Mesenchymal stem cell (in vitro differentiated cells and primary cell): ENCODE results near the gene CHCHD3.
"Not testable (repeated sequence)": the region's sequence is repeated elsewhere in the genome, so short reads cannot be mapped to it uniquely, and the experiment has no call there.

ENCODE experiments used
- DNase-seq: peaks from one replicate; pipeline ENCODE4 v3.0.0-alpha.2; 2013
- H2AFZ ChIP-seq: one replicate; pipeline ENCODE4 v1.6.1; 2013; ENCODE audit warnings: low read depth, mild to moderate bottlenecking, control low read depth, inconsistent platforms, low read length, moderate library complexity
- H2AK5ac ChIP-seq: 2 replicates; pipeline ENCODE4 v1.6.1; 2013; ENCODE audit warnings: low read length, moderate library complexity, mild to moderate bottlenecking, inconsistent platforms; ENCODE audit not compliant: severe bottlenecking
- H2BK120ac ChIP-seq: one replicate; pipeline ENCODE4 v1.6.1; 2013; ENCODE audit warnings: low read depth, mild to moderate bottlenecking, inconsistent platforms, low read length, moderate library complexity
- H2BK12ac ChIP-seq, 2 experiments: one replicate each; pipeline ENCODE4 v1.6.1; 2013; ENCODE audit warnings: inconsistent platforms in 2 of 2, low read length in 2 of 2, mild to moderate bottlenecking in 2 of 2, moderate library complexity in 2 of 2, control low read depth in 1 of 2
- H2BK15ac ChIP-seq: one replicate; pipeline ENCODE4 v1.6.1; 2013; ENCODE audit warnings: mild to moderate bottlenecking, low read depth, inconsistent platforms; ENCODE audit not compliant: poor library complexity, severe bottlenecking
- H2BK5ac ChIP-seq: 2 replicates; pipeline ENCODE4 v1.6.1; 2013; ENCODE audit warnings: low read depth, mild to moderate bottlenecking, low read length, control low read depth, inconsistent platforms; ENCODE audit not compliant: poor library complexity, severe bottlenecking
- H3K14ac ChIP-seq, 2 experiments: one replicate each; pipeline ENCODE4 v1.6.1; 2013; ENCODE audit warnings: inconsistent platforms in 2 of 2, low read length in 2 of 2, control low read depth in 1 of 2, mild to moderate bottlenecking in 1 of 2, moderate library complexity in 1 of 2
- H3K18ac ChIP-seq, 2 experiments: one replicate each; pipeline ENCODE4 v1.6.1; 2013; ENCODE audit warnings: inconsistent platforms in 2 of 2, low read length in 2 of 2, control low read depth in 1 of 2, low read depth in 1 of 2, mild to moderate bottlenecking in 1 of 2
- H3K23ac ChIP-seq, 2 experiments: one replicate each; pipeline ENCODE4 v1.6.1; 2013; ENCODE audit warnings: inconsistent platforms in 2 of 2, low read length in 2 of 2, mild to moderate bottlenecking in 2 of 2, moderate library complexity in 2 of 2, control low read depth in 1 of 2
- H3K27ac ChIP-seq: 2 replicates; pipeline ENCODE4 v1.5.1; 2013; ENCODE audit warnings: mild to moderate bottlenecking, moderate library complexity, low read length, control low read depth, inconsistent platforms; ENCODE audit not compliant: poor library complexity, severe bottlenecking
- H3K27me3 ChIP-seq, 2 experiments: 2 replicates each; pipeline versions ENCODE4 v1.6.1 to v1.7.0; 2013; ENCODE audit warnings: low read length in 2 of 2, mild to moderate bottlenecking in 2 of 2, moderate library complexity in 2 of 2, control low read depth in 1 of 2, inconsistent platforms in 1 of 2; ENCODE audit not compliant: control insufficient read depth in 1 of 2, insufficient read depth in 1 of 2
- H3K36me3 ChIP-seq, 2 experiments: 2 replicates each; pipeline versions ENCODE4 v1.6.1 to v1.7.0; 2013; ENCODE audit warnings: low read length in 2 of 2, control low read depth in 1 of 2, inconsistent platforms in 1 of 2, low read depth in 1 of 2, mild to moderate bottlenecking in 1 of 2; ENCODE audit not compliant: insufficient read depth in 2 of 2, control insufficient read depth in 1 of 2
- H3K4ac ChIP-seq, 2 experiments: one replicate each; pipeline ENCODE4 v1.6.1; 2013; ENCODE audit warnings: inconsistent platforms in 2 of 2, low read length in 2 of 2, mild to moderate bottlenecking in 2 of 2, moderate library complexity in 2 of 2, control low read depth in 1 of 2, low read depth in 1 of 2
- H3K4me1 ChIP-seq: 2 replicates; pipeline ENCODE4 v1.6.1; 2013; ENCODE audit warnings: low read depth, low read length, control low read depth; ENCODE audit not compliant: control insufficient read depth, insufficient read depth
- H3K4me2 ChIP-seq: 2 replicates; pipeline ENCODE4 v1.6.1; 2013; ENCODE audit warnings: low read length, mild to moderate bottlenecking, inconsistent platforms; ENCODE audit not compliant: poor library complexity, severe bottlenecking
- H3K4me3 ChIP-seq, 2 experiments: 2 replicates each; pipeline versions ENCODE4 v1.5.1 to v1.7.0; 2013; ENCODE audit warnings: low read length in 2 of 2, mild to moderate bottlenecking in 2 of 2, control low read depth in 1 of 2, low read depth in 1 of 2; ENCODE audit not compliant: insufficient read depth in 1 of 2
- H3K79me1 ChIP-seq: replicated peaks from 2 replicates; pipeline ENCODE4 v1.6.1; 2013; ENCODE audit warnings: mild to moderate bottlenecking, control low read depth, low read length, inconsistent platforms; ENCODE audit not compliant: poor library complexity, severe bottlenecking
- H3K9ac ChIP-seq: 2 replicates; pipeline ENCODE4 v1.7.0; 2013; ENCODE audit warnings: mild to moderate bottlenecking, low read length, moderate library complexity
- H3K9me3 ChIP-seq: 2 replicates; pipeline ENCODE4 v1.7.0; 2013; ENCODE audit warnings: mild to moderate bottlenecking, low read length; ENCODE audit not compliant: control insufficient read depth
- H4K8ac ChIP-seq: one replicate; pipeline ENCODE4 v1.6.1; 2013; ENCODE audit warnings: inconsistent platforms, mild to moderate bottlenecking, low read length, moderate library complexity
- H4K91ac ChIP-seq: one replicate; pipeline ENCODE4 v1.6.1; 2013; ENCODE audit warnings: mild to moderate bottlenecking, low read length, inconsistent platforms
- WGBS: methylation state at CpG from one replicate; pipeline ENCODE4 v1.1.7; 2013; ENCODE audit warnings: mixed read lengths; 5-methylcytosine and 5-hydroxymethylcytosine counted together

The CHCHD3 gene

GRCh38 chr7:132904209-132904608 is 177.7 kb downstream of the CHCHD3 start:
- H3K14ac ChIP-seq: no peak overlapping the region
- H3K4me1 ChIP-seq: no peaks in the 10 kb centered on the region
- no peak overlapping the region for H3K4me3 ChIP-seq
- no peak overlapping the region for H2BK12ac ChIP-seq
- H3K27ac ChIP-seq: no peak overlapping the region
- no peak overlapping the region for H2BK120ac ChIP-seq
- H4K91ac ChIP-seq: no peak overlapping the region
- H3K4ac ChIP-seq: no peak overlapping the region
- H3K79me1 ChIP-seq: peaks cover 12% of the 10 kb centered on the region
- H2AFZ ChIP-seq: no peak overlapping the region
- H3K9me3 ChIP-seq: no peaks in the 10 kb centered on the region
- H3K27me3 ChIP-seq: no peaks in the 10 kb centered on the region
- H3K23ac ChIP-seq: no peak overlapping the region
- H2BK15ac ChIP-seq: no peak overlapping the region
- no peak overlapping the region for H2AK5ac ChIP-seq
- no peak overlapping the region for H3K9ac ChIP-seq
- no peak overlapping the region for H3K18ac ChIP-seq
- H2BK5ac ChIP-seq: no peak overlapping the region
- no peaks in the 10 kb centered on the region for H3K36me3 ChIP-seq
- DNase-seq: no peak
- H3K4me2 ChIP-seq: no peak overlapping the region
- H4K8ac ChIP-seq: no peak overlapping the region

- not testable (repeated sequence) for H2AK5ac ChIP-seq, H2BK120ac ChIP-seq, H3K27ac ChIP-seq, H3K4me1 ChIP-seq, H3K9me3 ChIP-seq, DNase-seq, H3K27me3 ChIP-seq, H3K4me3 ChIP-seq, H2BK12ac ChIP-seq, H2AFZ ChIP-seq, H4K91ac ChIP-seq, H3K4ac ChIP-seq, H3K23ac ChIP-seq, H4K8ac ChIP-seq, H2BK5ac ChIP-seq, H3K18ac ChIP-seq, H3K36me3 ChIP-seq, H3K4me2 ChIP-seq, H2BK15ac ChIP-seq, H3K9ac ChIP-seq, H3K14ac ChIP-seq
- WGBS: 100% methylated on average over 1 of the region's 3 CpGs
- H3K79me1 ChIP-seq: peaks cover 11% of the 10 kb centered on the region
Observed at GRCh38 chr7:132902294-132902693, 179.6 kb downstream of the CHCHD3 start.

- Histone ChIP-seq H3K36me3 (no peaks in the 10 kb centered on the region), H3K27ac (no peak overlapping the region), H4K91ac (no peak overlapping the region), H3K4me3 (no peak overlapping the region), H3K23ac (no peak overlapping the region), H2BK15ac (no peak overlapping the region), H3K4me2 (no peak overlapping the region), H3K18ac (no peak overlapping the region), H3K14ac (no peak overlapping the region), H3K27me3 (no peaks in the 10 kb centered on the region), H2BK5ac (no peak overlapping the region), H3K4ac (no peak overlapping the region), H2BK120ac (no peak overlapping the region), H2AK5ac (no peak overlapping the region), H3K9ac (no peak overlapping the region), H3K9me3 (no peaks in the 10 kb centered on the region), H2BK12ac (no peak overlapping the region), H2AFZ (no peak overlapping the region), H3K79me1 (peaks cover 7% of the 10 kb centered on the region), H3K4me1 (no peaks in the 10 kb centered on the region), H4K8ac (no peak overlapping the region)
- WGBS: 81% methylated on average over 4 of the region's 4 CpGs
- DNase-seq: no peak
Observed at GRCh38 chr7:132901241-132901640, 180.6 kb downstream of the CHCHD3 start.

- Histone ChIP-seq H2BK15ac (no peak overlapping the region), H3K14ac (no peak overlapping the region), H3K36me3 (no peaks in the 10 kb centered on the region), H3K23ac (no peak overlapping the region), H3K4me2 (no peak overlapping the region), H2BK120ac (no peak overlapping the region), H3K4me1 (no peaks in the 10 kb centered on the region), H3K27ac (no peak overlapping the region), H3K18ac (no peak overlapping the region), H3K9ac (no peak overlapping the region), H4K91ac (no peak overlapping the region), H2AK5ac (no peak overlapping the region), H2AFZ (no peak overlapping the region), H3K4me3 (no peak overlapping the region), H3K9me3 (no peaks in the 10 kb centered on the region), H3K79me1 (peaks cover 5% of the 10 kb centered on the region), H4K8ac (no peak overlapping the region), H3K27me3 (no peaks in the 10 kb centered on the region), H2BK12ac (no peak overlapping the region), H2BK5ac (no peak overlapping the region), H3K4ac (no peak overlapping the region)
- WGBS: 97% methylated on average over 3 of the region's 4 CpGs
- DNase-seq: no peak
Observed at GRCh38 chr7:132899833-132900232, 182.1 kb downstream of the CHCHD3 start.
